Measurements from ENCODE around the gene CRP. TPM values are rescaled to one million over a fixed set of nuclear protein-coding genes. Genes with fewer than 3 reads are reported as not detected.

The CRP gene
- total and polyA plus RNA-seq, 9 of the 15 experiments (the other 6 are each of a cell fraction or from before 2014, with no cell fraction given) = 0.69 TPM; not detected in 8

DNA sequence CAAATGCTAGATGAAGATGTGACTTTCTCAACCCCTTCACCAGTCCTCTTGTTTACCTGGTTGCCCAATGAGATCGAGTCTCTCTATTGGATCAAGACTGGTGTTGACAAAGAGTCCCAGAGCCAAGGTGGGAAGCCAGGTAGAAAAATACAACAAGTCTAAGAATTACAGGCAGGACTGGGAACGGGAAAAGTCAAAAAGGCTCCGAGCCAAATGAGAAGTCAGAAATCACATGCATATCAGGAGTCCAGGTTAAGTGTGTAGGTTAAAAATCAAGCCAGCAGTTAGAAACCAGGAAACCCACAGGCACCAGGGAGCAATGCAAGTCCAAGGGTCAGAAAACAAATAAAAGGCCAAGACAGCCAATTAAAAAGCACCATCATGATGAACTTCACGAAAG lies 39.0 kb upstream of the CRP start (continued):
- no peak for TF ChIP-seq SRSF9 (IDR thresholded peaks at IDR 0.05; ENCODE audit: borderline replicate concordance, low read depth, low read length)
- TF ChIP-seq KLF1 (tag; IDR thresholded peaks at IDR 0.05) = no peak
- TF ChIP-seq COPS2 (conservative IDR thresholded peaks at IDR 0.05) = no peak
- no peak for TF ChIP-seq ZNF143 (CRISPR knock-in tag; IDR thresholded peaks at IDR 0.05)
- TF ChIP-seq, protein P1, sequence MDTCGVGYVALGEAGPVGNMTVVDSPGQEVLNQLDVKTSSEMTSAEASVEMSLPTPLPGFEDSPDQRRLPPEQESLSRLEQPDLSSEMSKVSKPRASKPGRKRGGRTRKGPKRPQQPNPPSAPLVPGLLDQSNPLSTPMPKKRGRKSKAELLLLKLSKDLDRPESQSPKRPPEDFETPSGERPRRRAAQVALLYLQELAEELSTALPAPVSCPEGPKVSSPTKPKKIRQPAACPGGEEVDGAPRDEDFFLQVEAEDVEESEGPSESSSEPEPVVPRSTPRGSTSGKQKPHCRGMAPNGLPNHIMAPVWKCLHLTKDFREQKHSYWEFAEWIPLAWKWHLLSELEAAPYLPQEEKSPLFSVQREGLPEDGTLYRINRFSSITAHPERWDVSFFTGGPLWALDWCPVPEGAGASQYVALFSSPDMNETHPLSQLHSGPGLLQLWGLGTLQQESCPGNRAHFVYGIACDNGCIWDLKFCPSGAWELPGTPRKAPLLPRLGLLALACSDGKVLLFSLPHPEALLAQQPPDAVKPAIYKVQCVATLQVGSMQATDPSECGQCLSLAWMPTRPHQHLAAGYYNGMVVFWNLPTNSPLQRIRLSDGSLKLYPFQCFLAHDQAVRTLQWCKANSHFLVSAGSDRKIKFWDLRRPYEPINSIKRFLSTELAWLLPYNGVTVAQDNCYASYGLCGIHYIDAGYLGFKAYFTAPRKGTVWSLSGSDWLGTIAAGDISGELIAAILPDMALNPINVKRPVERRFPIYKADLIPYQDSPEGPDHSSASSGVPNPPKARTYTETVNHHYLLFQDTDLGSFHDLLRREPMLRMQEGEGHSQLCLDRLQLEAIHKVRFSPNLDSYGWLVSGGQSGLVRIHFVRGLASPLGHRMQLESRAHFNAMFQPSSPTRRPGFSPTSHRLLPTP (IDR thresholded peaks at IDR 0.05; ENCODE audit: borderline replicate concordance, extremely low read depth, insufficient read length) = no peak
- no peak for TF ChIP-seq CHD1 (IDR thresholded peaks at IDR 0.05; ENCODE audit: low read length)
- TF ChIP-seq EP400 (IDR thresholded peaks at IDR 0.05) = no peak
- no peak for TF ChIP-seq SMARCE1 (IDR thresholded peaks at IDR 0.05)
- TF ChIP-seq ZNF696 (CRISPR knock-in tag; conservative IDR thresholded peaks at IDR 0.05) = no peak
- TF ChIP-seq ZNF589 (CRISPR knock-in tag; IDR thresholded peaks at IDR 0.05; ENCODE audit: low read depth) = no peak

Data from K562 (cell line).